Panc1 (cell line): ENCODE measurements around the gene YBX3.

Experiments used
- POLR2AphosphoS5 ChIP-seq: IDR thresholded peaks from 2 replicates; pipeline ENCODE4 v1.6.1; 2012; ENCODE audit warnings: mild to moderate bottlenecking, low read depth, low read length, moderate library complexity
- TF ChIP-seq, protein P1 (sequence below): fragments of 450-650 bp; IDR thresholded peaks from 2 replicates; pipeline ENCODE4 v1.5.1; 2017; ENCODE audit warnings: mild to moderate bottlenecking

DNA sequence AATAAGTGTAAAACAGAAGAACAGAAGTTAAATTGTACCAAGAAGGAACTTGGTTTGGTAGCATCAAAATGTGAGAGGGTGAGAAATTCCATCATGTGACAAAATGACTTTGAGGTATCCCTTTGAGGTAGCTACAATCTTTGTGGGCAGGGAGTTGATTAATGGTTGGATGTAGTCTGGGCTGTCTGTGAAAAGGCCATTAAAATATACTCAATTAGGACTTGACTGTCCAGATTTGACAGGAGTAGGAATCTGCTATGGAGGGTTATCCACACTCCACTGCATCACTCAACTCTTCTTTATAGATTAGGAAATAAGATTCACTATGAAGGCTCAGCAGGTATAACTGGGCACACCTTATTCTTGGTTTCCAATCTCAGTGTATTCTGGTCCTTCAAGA, 7.4 kb upstream of the YBX3 start:
- TF ChIP-seq, protein P1, sequence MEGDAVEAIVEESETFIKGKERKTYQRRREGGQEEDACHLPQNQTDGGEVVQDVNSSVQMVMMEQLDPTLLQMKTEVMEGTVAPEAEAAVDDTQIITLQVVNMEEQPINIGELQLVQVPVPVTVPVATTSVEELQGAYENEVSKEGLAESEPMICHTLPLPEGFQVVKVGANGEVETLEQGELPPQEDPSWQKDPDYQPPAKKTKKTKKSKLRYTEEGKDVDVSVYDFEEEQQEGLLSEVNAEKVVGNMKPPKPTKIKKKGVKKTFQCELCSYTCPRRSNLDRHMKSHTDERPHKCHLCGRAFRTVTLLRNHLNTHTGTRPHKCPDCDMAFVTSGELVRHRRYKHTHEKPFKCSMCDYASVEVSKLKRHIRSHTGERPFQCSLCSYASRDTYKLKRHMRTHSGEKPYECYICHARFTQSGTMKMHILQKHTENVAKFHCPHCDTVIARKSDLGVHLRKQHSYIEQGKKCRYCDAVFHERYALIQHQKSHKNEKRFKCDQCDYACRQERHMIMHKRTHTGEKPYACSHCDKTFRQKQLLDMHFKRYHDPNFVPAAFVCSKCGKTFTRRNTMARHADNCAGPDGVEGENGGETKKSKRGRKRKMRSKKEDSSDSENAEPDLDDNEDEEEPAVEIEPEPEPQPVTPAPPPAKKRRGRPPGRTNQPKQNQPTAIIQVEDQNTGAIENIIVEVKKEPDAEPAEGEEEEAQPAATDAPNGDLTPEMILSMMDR = no peak
- no peak for TF ChIP-seq POLR2AphosphoS5
